Activated CD8-positive, alpha-beta T cell treated with anti-CD3 and anti-CD28 coated beads for 36 hours (primary cell): ENCODE data around the gene KDM4C. TPM values are rescaled to one million over a fixed set of nuclear protein-coding genes. Genes with fewer than 3 reads are reported as not detected.

Source experiments
- ATAC-seq: fragments of 200-7000 bp; cut with Tn5 transposase; one replicate; pipeline ENCODE4 v1.10.0; 2021; ENCODE audit warnings: mild to moderate bottlenecking, moderate library complexity
- CTCF ChIA-PET: fragments of 350-600 bp; sonication (Branson Sonifier 250); formaldehyde crosslinking; loops from one replicate; lab custom pipeline; 2021; ENCODE audit warnings: antibody characterized with exemption; lab: Charles Lee
- POLR2A ChIA-PET: fragments of 350-600 bp; sonication (Branson Sonifier 250); formaldehyde crosslinking; loops from one replicate; lab custom pipeline; 2021; ENCODE audit warnings: antibody characterized with exemption; lab: Charles Lee
- DNase-seq: peaks from one replicate; pipeline ENCODE4 v3.0.0-alpha.2; 2020
- H3K27ac Mint-ChIP-seq: one replicate; pipeline ENCODE4 v1.8.0; 2021; ENCODE audit warnings: mild to moderate bottlenecking, mixed read lengths
- H3K27me3 Mint-ChIP-seq: one replicate; pipeline ENCODE4 v1.8.0; 2021; ENCODE audit warnings: mixed read lengths
- H3K36me3 Mint-ChIP-seq: one replicate; pipeline ENCODE4 v1.8.0; 2021; ENCODE audit warnings: low read depth, mixed read lengths
- H3K4me1 Mint-ChIP-seq: one replicate; pipeline ENCODE4 v1.8.0; 2021; ENCODE audit warnings: low read depth, mixed read lengths
- H3K4me3 Mint-ChIP-seq: one replicate; pipeline ENCODE4 v1.8.0; 2021; ENCODE audit warnings: mild to moderate bottlenecking, moderate library complexity, mixed read lengths
- H3K9me3 Mint-ChIP-seq: one replicate; pipeline ENCODE4 v1.8.0; 2021; ENCODE audit warnings: mixed read lengths
- intact Hi-C: fragments of 100-400 bp; cut with micrococcal nuclease; formaldehyde crosslinking; loops from one replicate; pipeline ENCODE4 v1.10.0; 2022
- total RNA-seq, 2 experiments: library from RNA; stranded (reverse); gene quantifications; one replicate each; pipeline ENCODE4 v1.2.3, GENCODE V29; 2021
- TF ChIP-seq, protein P1 (sequence below): fragments of 200-600 bp; IDR thresholded peaks from one replicate; pipeline ENCODE4 v1.8.0; 2022; ENCODE audit warnings: antibody characterized with exemption, mild to moderate bottlenecking

Gene KDM4C
- total RNA-seq, 2 experiments from 2014 or later, result 31.1 to 32.9 TPM

DNA sequence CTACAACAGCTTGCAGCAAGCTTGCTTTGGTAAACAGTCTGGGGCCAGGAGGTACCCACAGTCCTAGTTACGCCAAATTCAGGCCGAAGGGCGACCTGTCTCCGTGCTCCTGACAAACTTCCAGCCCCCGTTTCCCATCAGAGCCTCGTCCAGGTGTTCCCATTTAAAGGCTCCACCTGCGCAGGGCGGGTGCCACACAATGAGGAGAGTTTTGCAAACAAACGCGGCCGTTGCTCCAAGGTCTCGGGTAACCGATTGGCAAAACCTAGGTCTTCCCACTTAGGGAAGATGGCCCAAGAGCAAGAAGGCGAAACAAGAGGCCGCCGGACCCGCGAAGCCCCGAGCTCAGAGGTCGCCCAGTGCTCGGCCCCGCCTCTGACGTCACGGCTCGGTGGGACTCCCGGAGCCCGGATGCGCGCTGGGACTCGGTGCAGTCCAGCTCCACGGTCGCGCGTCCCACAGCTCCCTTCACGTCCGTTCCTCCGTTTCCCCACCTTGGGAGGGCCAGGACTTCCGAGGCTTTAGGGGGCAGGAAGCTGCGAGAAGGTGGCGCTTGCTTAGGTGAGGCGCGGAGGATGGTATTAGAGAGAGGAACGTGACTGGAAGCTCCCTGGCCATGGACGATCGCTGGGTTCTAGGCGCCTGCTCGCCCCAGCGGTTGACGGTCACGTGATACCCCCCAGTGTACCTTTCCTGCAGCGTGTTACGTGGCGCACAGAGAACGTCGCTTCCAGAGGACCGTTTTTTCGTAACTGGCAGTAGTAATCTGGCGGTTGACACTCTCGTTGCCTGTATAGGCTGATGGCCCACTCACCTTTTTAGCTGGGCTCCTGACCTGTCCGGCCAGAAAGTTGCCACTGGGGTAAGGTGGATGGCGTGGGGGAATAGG, 41.8 kb upstream of the KDM4C start:
- intact Hi-C loops, result no loop called here
- Mint-ChIP-seq H3K4me3 (peak overlapping the region; percentile 86), H3K9me3 (no peaks in the 10 kb centered on the region), H3K27me3 (no peaks in the 10 kb centered on the region), H3K4me1 (peaks cover 4% of the 10 kb centered on the region), H3K36me3 (peaks cover 2% of the 10 kb centered on the region), H3K27ac (peak overlapping the region; percentile 93)
- POLR2A ChIA-PET, result interaction anchor here (0.7 to 5.2 kb wide), 7 partner anchors 11 to 303 kb away, joined by 3 to 43 read pairs (median 4); partner anchors contain the start of genes KDM4C and UHRF2
- TF ChIP-seq, protein P1, sequence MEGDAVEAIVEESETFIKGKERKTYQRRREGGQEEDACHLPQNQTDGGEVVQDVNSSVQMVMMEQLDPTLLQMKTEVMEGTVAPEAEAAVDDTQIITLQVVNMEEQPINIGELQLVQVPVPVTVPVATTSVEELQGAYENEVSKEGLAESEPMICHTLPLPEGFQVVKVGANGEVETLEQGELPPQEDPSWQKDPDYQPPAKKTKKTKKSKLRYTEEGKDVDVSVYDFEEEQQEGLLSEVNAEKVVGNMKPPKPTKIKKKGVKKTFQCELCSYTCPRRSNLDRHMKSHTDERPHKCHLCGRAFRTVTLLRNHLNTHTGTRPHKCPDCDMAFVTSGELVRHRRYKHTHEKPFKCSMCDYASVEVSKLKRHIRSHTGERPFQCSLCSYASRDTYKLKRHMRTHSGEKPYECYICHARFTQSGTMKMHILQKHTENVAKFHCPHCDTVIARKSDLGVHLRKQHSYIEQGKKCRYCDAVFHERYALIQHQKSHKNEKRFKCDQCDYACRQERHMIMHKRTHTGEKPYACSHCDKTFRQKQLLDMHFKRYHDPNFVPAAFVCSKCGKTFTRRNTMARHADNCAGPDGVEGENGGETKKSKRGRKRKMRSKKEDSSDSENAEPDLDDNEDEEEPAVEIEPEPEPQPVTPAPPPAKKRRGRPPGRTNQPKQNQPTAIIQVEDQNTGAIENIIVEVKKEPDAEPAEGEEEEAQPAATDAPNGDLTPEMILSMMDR, result no peak
- DNase-seq (peak; percentile 86), ATAC-seq (peak; percentile 91)
- CTCF ChIA-PET, result interaction anchor here (0.8 to 1.4 kb wide), 4 partner anchors 10 to 111 kb away, joined by 3 read pairs; no protein-coding TSS in a partner anchor

DNA sequence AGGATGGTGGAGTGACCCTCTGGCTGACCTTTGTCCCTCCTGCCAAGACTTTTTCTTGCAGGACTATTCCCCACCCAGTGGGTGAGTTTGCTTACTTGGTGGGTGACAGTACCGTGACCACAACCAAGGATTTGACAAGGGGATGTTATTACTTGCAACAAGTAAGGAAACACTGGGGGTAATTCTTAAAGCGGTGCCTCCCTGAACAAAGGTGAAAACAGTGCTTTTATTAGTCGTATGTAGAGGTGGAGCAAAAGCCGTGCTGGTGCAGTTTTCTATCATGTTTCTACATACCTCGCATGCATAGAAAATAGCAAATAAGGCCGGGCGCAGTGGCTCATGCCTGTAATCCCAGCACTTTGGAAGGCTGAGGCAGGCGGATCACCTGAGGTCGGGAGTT, 41.0 kb upstream of the KDM4C start:
- H3K4me3 Mint-ChIP-seq, result peak overlapping the region; percentile 86
- H3K4me1 Mint-ChIP-seq, result peaks cover 4% of the 10 kb centered on the region
- H3K9me3 Mint-ChIP-seq, result no peaks in the 10 kb centered on the region
- peak overlapping the region; percentile 93 for H3K27ac Mint-ChIP-seq
- TF ChIP-seq, protein P1, result no peak
- peaks cover 2% of the 10 kb centered on the region for H3K36me3 Mint-ChIP-seq
- ATAC-seq, result no peak
- intact Hi-C loops, result no loop called here
- POLR2A ChIA-PET, result interaction anchor here (0.7 to 5.2 kb wide), 5 partner anchors 12 to 166 kb away, joined by 3 to 43 read pairs (median 7); partner anchors contain the start of gene KDM4C
- DNase-seq, result no peak
- CTCF ChIA-PET, result interaction anchor here (1.4 kb wide), 1 partner anchor 12 kb away, joined by 3 read pairs; no protein-coding TSS in a partner anchor
- H3K27me3 Mint-ChIP-seq, result no peaks in the 10 kb centered on the region

DNA sequence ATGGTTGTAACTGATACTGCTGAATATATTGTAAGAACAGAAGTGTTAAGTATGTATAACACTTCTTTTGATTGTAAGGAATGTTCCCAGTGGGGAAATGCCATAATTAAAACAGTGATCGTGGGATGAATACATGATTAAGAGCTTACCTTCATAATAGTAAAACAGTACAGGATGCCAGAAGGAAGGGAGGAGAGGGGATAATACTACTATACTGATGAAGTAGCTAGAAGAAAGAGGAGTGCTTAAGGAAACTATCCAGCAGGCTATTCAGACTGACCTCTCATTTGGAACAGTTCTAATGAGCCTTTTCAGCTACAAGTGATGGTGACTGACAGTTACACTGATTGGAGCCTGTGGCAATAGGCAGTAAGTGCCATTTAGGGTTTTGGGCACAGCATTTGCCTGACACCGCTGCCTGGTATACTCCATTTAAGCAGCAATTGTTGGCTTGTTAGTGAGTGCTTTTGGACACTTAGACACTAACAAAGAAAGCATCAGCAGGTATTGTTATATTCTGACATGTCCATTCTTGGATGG, 33.8 kb upstream of the KDM4C start:
- ATAC-seq, result no peak
- no peaks in the 10 kb centered on the region for H3K4me1 Mint-ChIP-seq
- no peaks in the 10 kb centered on the region for H3K9me3 Mint-ChIP-seq
- no peaks in the 10 kb centered on the region for H3K27me3 Mint-ChIP-seq
- no peak for DNase-seq
- TF ChIP-seq, protein P1, result no peak
- peaks cover 2% of the 10 kb centered on the region for H3K36me3 Mint-ChIP-seq
- ChIA-PET CTCF (interaction anchor here (0.8 kb wide), 1 partner anchor 461 kb away, joined by 3 read pairs; no protein-coding TSS in a partner anchor), POLR2A (interaction anchor here (0.6 kb wide), 1 partner anchor 427 kb away, joined by 3 read pairs; no protein-coding TSS in a partner anchor)
- intact Hi-C loops, result no loop called here
- H3K4me3 Mint-ChIP-seq, result no peak overlapping the region
- H3K27ac Mint-ChIP-seq, result no peak overlapping the region

DNA sequence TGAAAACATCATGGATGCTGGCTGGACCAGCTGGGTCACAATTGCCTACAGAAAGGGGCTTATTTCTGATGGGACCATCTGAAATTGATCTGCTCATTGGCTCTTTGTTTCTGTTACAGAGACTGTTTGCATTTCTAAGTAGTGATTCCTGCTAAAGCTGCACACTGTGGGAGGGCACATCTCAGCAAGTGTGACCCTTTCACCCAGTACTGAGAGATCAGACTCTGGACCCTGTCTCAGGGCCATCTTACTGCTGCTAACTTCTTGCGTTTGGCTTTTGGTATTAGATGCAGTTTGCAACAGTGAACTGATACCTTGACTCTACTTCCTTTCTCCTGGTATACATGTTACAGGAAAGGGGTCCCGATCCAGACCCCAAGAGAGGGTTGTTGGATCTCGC, 24.5 kb upstream of the KDM4C start:
- ATAC-seq (no peak), DNase-seq (no peak)
- Mint-ChIP-seq H3K9me3 (no peaks in the 10 kb centered on the region), H3K36me3 (no peaks in the 10 kb centered on the region), H3K4me3 (no peak overlapping the region), H3K27me3 (no peaks in the 10 kb centered on the region), H3K27ac (no peak overlapping the region), H3K4me1 (no peaks in the 10 kb centered on the region)
- TF ChIP-seq, protein P1, result no peak
- ChIA-PET POLR2A (no interaction called here), CTCF (no interaction called here)
- intact Hi-C loops, result no loop called here
